ENCODE measurements around the gene WDR72.
"Not testable (repeated sequence)": the region's sequence is repeated elsewhere in the genome, so short reads cannot be mapped to it uniquely, and the experiment has no call there.

The WDR72 gene

DNA sequence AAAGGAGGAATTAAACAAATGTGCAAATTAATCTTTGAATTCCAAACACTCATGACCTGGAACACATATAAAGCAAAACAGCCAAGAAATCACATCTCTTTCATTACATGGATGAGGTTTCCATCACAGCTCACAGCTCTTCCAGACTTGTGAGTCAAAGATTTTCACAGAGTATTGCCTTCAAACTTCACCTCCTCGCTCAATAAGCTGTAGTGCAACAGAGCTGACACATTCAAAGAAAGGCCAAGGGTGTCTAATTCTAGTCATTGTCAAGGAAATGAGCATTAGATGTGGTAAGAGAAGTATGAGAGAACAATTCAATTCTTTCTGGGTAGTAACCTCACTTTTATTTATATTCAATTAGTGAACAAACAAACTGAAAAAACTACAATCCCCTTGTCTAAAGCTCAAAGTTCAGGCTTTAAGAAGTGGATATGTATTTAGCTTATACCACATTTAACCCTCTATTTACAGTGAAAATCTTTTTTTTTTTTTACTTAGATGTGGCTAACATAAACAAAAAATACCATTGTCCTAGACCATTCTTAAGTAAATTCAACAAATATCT, 11.9 kb downstream of the WDR72 start:
- in situ Hi-C loops (cut with HindIII; ENCODE audit: low pct_unique_long_range_greater_than_20kb, low sequenced_read_pairs) = no loop called here
- DNase-seq (ENCODE audit: low read depth in 1 of 2, low spot score in 1 of 2) = no peak
- no peak for TF ChIP-seq JUND (IDR thresholded peaks at IDR 0.05; ENCODE audit: low read depth)

DNA sequence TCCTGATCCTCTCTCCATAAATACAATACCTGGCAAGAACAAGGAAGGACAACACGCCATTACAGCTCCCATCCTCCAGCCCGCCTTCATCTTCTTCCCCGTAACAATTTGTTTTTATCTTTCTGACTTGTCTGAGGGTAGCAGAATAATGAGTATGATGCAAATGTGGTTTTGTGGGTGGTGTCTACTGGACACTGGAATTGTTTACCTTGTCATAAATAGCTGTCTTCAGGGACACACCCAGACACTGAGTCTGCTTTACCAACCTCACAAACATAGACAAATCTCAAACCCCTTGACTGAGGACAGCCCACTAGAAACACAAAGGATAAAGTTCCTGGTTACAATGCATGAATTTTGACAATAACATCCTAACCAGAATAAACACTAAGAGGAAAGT, 13.4 kb downstream of the WDR72 start:
- no peak for DNase-seq (ENCODE audit: low read depth in 1 of 2, low spot score in 1 of 2)
- in situ Hi-C loops (cut with HindIII; ENCODE audit: low pct_unique_long_range_greater_than_20kb, low sequenced_read_pairs) = no loop called here
- no peak for TF ChIP-seq JUND (IDR thresholded peaks at IDR 0.05; ENCODE audit: low read depth)

DNA sequence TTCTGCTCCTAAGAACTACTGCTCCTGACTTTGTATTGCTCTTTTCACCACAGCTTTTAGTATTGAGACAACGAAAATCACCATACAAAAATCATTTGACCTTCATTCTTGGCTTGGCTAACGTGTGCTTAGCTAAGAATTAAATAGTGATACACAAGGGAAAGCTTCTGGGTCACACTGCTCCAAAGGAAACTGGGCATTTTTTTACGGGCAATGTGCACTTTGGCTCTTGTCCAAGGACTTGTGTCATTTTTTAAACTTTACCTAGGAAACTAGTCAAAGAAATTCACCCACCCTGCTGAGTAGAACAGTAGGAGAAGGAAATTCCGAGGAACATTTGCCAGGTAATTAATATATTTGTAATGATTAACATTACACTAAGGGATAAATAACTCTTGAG, 19.8 kb downstream of the WDR72 start:
- DNase-seq (ENCODE audit: low read depth in 1 of 2, low spot score in 1 of 2) = peak in 1 of 2 experiments; percentile 10

DNA sequence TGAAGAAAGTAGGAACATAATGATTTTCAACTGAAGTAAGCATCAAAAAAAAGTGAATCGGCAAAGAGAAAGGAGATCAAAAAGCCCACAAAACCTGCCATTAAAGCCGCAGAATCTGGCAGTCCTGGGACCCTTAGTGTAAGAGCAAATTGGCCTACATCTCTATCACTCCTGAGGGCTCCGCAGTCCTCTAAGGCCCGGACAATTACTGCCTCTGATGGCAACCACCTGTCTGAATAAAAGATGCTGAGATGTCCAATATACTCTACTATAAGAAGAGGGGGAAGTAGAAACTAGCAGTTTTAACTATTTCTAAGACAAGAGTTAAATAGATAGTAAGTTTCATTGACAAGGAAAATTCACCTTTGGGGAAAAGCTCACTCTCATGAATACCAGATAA, 20.3 kb downstream of the WDR72 start:
- in situ Hi-C loops (cut with HindIII; ENCODE audit: low pct_unique_long_range_greater_than_20kb, low sequenced_read_pairs) = no loop called here
- no peak for TF ChIP-seq JUND (IDR thresholded peaks at IDR 0.05; ENCODE audit: low read depth)
- DNase-seq (ENCODE audit: low read depth in 1 of 2, low spot score in 1 of 2) = no peak

More for the DNA sequence above, 19.8 kb downstream of the WDR72 start:
- in situ Hi-C loops (cut with HindIII; ENCODE audit: low pct_unique_long_range_greater_than_20kb, low sequenced_read_pairs) = no loop called here
- TF ChIP-seq JUND (IDR thresholded peaks at IDR 0.05; ENCODE audit: low read depth) = no peak

DNA sequence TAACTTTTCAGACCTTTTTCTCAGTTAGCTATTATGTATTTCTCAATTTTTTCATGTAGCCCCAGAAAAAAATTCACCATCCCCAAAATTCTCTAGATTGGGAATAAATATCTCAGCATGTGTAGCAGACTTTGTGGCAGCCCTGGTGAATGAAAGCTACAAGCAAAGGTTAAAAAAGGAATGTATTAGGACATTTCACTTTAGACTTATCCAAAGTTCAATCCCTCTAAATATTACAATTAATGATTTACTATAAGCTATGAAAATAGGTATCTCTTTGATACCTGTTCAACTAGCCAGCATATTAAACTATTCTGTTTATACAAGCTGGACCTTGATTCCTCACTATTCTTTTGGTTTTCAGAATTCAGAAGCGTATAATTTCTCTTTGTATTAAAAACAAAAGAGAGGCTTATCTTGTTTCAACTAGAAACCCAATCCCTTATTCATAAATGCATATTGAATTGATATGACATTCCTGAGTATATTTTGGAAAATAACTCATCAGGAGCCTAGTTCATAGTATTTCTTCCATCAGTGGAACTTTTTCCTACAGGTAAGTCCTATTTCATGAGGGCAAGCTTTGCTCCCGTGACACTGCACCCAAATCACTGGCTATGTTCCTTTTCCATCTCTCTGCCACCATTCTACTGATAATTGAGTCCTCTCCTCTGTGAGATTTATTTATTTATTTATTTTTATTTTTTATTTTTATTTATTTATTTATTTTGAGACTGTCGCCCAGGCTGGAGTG, 38.0 kb downstream of the WDR72 start:
- in situ Hi-C loops (cut with HindIII; ENCODE audit: low pct_unique_long_range_greater_than_20kb, low sequenced_read_pairs) = no loop called here
- no peak for DNase-seq (ENCODE audit: low read depth in 1 of 2, low spot score in 1 of 2)
- no peak for TF ChIP-seq JUND (IDR thresholded peaks at IDR 0.05; ENCODE audit: low read depth)

DNA sequence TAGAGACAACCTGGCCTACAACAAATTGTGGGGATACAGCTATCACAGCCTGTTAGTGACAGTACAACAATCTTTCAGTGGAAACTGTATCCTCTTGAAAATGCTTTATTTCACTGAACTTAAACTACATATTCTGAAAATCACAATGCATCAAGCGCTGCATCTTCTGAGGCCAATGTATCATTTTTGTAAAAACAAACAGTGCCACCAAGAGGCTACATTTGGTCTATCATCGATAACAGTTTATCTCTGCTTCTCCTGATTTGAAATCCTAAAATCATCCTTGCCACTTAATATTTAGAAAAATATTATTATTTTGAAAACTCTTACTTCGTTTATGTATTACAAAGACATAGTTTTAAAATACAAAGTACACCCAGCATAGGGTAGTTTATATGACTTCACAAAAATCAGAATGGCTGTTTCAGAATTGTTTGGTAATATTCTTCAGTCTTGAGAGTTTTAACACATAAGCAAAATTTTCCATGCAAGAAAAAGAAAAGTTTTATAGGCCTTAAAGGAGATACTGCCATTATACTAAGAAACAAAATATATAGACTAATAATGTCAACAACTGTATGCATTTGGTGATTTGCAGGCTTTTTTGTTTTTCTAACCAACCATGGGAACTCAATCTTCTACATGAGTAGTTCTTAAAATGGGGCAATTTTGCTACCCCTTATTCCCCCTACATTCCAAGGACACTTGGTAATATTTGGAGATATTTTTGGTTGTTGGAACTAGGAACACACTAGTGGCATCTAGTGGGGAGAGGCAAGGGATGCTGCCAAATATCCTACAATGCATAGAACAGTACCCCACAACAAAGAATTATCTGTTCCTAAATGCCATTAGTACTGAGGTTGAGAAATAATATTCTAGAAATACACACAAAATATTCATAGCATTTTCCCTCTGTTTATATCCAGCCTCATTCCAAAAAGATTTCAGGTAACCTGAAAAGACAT, 42.3 kb downstream of the WDR72 start:
- no peak for TF ChIP-seq JUND (IDR thresholded peaks at IDR 0.05; ENCODE audit: low read depth)
- in situ Hi-C loops (cut with HindIII; ENCODE audit: low pct_unique_long_range_greater_than_20kb, low sequenced_read_pairs) = no loop called here

DNA sequence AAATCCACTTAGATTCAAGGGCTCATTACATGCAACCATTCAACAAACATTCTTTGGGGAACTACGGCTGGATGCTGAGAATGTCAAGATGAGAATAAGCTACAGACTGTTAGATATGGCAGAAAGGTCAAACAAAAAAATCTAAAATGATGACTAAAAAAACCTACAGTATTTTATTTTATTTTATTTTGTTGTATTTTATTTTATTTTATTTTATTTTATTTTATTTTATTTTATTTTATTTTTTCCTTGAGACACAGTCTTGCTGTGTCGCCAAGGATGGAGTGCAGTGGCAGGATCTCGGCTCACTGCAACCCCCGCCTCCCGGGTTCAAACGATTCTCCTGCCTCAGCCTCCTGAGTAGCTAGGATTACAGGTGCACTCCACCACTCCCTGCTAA, 46.2 kb downstream of the WDR72 start:
- in situ Hi-C loops (cut with HindIII; ENCODE audit: low pct_unique_long_range_greater_than_20kb, low sequenced_read_pairs) = no loop called here
- no peak for DNase-seq (ENCODE audit: low read depth in 1 of 2, low spot score in 1 of 2)
- no peak for TF ChIP-seq JUND (IDR thresholded peaks at IDR 0.05; ENCODE audit: low read depth)

More for the DNA sequence above, 42.3 kb downstream of the WDR72 start:
- DNase-seq (ENCODE audit: low read depth in 1 of 2, low spot score in 1 of 2) = peak in 1 of 2 experiments; percentile 15

DNA sequence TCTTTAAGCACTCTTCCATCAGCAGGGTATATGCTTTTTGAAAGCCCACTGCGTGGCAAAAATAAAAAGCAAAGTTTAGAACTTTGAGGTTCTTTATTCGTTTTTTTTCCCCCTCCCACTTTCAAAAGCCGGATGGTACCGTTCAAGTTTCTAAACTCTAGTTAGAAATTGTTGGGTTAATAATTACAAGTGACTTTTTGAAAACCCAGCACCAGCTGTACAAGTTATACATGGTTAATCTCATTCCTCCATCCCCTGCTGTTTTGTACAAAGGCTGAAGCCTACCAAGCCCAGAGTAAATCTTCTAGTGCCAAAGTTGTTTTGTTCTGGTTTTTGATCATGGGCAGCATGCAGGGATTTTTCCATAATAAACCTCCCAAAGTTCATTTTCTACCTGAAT, 48.6 kb downstream of the WDR72 start:
- in situ Hi-C loops (cut with HindIII; ENCODE audit: low pct_unique_long_range_greater_than_20kb, low sequenced_read_pairs) = no loop called here
- no peak for DNase-seq (ENCODE audit: low read depth in 1 of 2, low spot score in 1 of 2)
- TF ChIP-seq JUND (IDR thresholded peaks at IDR 0.05; ENCODE audit: low read depth) = no peak

DNA sequence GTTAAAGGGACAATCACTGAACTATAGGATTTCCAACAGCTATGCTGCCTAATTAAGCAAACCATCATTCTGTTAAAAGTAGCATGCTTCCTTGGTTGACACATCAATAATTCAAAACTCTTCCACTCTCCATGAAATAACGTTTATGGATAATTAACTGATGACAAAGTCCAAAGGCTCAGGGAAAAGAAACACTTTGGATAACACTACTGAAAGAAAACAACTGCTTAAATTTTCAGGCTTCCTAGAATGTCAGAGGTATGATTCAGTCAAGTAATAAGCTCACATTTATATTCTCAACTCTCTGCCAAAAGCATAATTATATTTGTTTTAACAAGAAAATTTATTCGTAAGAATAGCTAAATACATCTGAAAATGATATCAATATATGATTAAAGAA, 49.6 kb downstream of the WDR72 start:
- in situ Hi-C loops (cut with HindIII; ENCODE audit: low pct_unique_long_range_greater_than_20kb, low sequenced_read_pairs) = no loop called here
- TF ChIP-seq JUND (IDR thresholded peaks at IDR 0.05; ENCODE audit: low read depth) = no peak
- DNase-seq (ENCODE audit: low read depth in 1 of 2, low spot score in 1 of 2) = no peak

DNA sequence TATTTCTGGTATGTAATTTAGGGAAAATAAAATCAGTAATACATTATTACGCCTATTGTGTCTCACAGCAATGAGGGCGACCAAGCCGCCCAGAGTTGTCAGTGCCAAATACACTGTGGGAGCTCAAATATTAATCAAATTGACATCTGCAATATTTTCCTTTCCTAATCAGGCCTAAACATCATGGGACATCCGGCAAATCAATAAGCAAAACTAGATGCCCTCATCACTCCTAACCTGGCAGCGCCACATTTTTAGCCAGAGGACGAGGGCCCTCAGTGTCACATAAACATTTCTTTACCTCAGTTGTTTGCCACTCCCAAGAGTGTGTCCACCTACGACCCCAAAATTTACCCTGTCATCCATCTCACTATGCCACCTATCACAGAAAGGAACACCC, 64.1 kb downstream of the WDR72 start:
- TF ChIP-seq JUND (IDR thresholded peaks at IDR 0.05; ENCODE audit: low read depth) = no peak
- DNase-seq (ENCODE audit: low read depth in 1 of 2, low spot score in 1 of 2) = no peak

DNA sequence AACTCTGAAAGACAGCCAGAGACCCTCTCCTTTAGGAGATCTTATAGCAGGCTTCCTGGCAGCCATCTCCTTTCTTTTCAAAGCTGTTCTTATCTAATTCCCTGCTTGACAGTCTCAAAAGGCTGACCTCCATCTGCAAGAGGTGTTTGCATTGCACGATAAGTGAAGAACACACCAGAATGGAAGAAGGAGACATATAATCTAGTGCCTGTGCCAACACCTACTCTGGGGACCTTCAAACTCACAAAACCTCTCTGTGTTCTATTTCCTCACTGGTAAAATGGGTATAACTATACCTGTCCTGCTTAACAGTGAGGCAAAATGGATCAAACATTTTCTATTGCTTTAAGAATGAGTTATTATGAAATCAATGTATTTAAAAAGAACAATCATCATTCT, 65.0 kb downstream of the WDR72 start:
- TF ChIP-seq JUND (IDR thresholded peaks at IDR 0.05; ENCODE audit: low read depth) = no peak
- in situ Hi-C loops (cut with HindIII; ENCODE audit: low pct_unique_long_range_greater_than_20kb, low sequenced_read_pairs) = no loop called here
- DNase-seq (ENCODE audit: low read depth in 1 of 2, low spot score in 1 of 2) = no peak

More for the DNA sequence above, 64.1 kb downstream of the WDR72 start:
- in situ Hi-C loops (cut with HindIII; ENCODE audit: low pct_unique_long_range_greater_than_20kb, low sequenced_read_pairs) = no loop called here

DNA sequence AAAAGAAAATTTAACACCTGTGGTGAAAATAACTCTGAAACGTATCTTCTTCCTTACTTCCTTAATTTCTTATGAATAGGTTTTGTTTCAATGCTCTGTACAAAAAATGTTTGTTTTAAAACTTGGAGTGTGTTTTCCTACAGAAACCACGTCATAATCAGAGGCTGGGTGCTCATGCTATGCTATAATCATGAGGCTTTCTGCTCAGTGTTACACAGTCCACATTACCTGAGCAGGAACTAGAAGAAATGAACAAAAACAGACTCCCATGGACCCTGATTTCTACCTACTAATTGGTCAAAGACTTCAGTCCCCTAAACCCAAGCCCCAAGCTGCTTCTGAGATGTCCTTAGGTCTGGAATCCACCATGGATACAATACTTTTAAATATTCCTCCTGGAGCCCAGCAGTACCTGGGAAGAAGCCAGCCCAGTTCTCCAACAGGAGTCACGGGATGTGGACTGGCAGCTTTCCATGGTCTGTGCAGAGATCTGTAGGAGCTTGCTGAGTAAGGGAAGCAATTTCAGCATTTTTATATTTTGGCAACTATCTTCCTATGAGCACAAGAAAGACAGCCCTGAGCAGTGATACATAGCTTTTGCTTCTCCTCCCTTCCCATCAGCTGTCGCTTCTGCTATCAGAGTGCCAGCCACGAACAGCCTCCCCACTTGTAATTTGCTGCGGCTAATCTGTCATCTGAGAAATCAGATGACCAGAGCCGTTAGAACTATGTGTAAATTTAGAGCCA, 65.6 kb downstream of the WDR72 start:
- TF ChIP-seq JUND (IDR thresholded peaks at IDR 0.05; ENCODE audit: low read depth) = no peak
- peak in 1 of 2 experiments; percentile 18 for DNase-seq (ENCODE audit: low read depth in 1 of 2, low spot score in 1 of 2)
- in situ Hi-C loops (cut with HindIII; ENCODE audit: low pct_unique_long_range_greater_than_20kb, low sequenced_read_pairs) = no loop called here

DNA sequence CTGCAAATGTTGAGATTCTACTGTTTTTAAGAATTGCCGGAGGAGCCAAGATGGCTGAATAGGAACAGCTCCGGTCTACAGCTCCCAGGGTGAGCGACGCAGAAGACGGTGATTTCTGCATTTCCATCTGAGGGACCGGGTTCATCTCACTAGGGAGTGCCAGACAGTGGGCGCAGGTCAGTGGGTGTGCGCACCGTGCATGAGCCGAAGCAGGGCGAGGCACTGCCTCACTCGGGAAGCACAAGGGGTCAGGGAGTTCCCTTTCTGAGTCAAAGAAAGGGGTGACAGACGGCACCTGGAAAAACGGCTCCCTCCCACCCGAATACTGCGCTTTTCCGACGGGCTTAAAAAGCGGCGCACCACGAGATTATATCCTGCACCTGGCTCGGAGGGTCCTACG, 75.3 kb downstream of the WDR72 start:
- in situ Hi-C loops (cut with HindIII; ENCODE audit: low pct_unique_long_range_greater_than_20kb, low sequenced_read_pairs); DNase-seq (ENCODE audit: low read depth in 1 of 2, low spot score in 1 of 2): not testable (repeated sequence)
